Hepatocyte (in vitro differentiated cells): ENCODE measurements around the gene BACH2.

Experiments
- CTCF ChIP-seq: fragments of 200-600 bp; sonication (generic); IDR thresholded peaks from 2 replicates; pipeline ENCODE4 v1.5.1; 2016; ENCODE audit warnings: antibody characterized with exemption, mild to moderate bottlenecking; ENCODE audit not compliant: poor library complexity
- EZH2 ChIP-seq: fragments of 200-600 bp; sonication (generic); IDR thresholded peaks from 2 replicates; pipeline ENCODE4 v1.6.1; 2016; ENCODE audit warnings: antibody characterized with exemption, mild to moderate bottlenecking, borderline replicate concordance
- EZH2phosphoT487 ChIP-seq: fragments of 200-600 bp; sonication (generic); IDR thresholded peaks from one replicate; pipeline ENCODE4 v1.6.1; 2018; ENCODE audit warnings: antibody characterized with exemption, mild to moderate bottlenecking, low read depth, moderate library complexity; ENCODE audit not compliant: unreplicated experiment, severe bottlenecking

DNA sequence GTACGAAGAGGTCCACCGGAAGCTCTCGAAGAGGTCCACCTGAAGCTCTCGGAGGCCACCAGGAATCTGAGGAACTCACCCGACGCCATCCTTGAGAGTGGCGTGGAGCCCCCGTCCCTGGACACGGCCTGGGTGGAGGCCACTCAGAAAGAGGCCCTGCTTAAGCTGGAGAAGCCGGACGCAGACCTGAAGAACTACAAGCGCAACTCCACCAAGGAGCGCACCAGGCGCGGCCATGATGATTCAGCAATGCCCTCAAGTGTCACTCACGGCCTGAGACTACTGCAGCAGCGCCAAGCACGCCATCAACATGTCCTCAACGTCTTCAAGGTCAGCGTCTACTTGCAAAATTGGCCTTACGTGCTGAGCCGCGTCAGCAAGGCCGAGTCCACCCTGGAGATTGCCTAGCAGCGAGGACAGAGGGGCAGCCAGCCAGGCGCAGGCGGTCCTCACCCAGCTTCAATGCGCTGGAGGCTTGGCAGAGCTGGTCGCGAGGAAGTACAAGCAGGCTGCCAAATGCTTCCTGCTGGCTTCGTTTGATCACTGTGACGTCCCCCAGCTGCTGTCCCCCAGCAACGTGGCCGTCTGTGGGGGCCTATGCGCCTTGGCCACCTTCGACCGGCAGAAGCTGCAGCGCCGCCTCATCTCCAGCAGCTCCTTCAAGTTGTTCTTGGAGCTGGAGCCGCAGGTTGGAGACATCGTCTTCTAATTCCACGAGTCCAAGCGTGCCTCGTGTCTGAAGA lies 410.1 kb downstream of the BACH2 start:
- TF ChIP-seq CTCF (no peak), EZH2phosphoT487 (no peak), EZH2 (no peak)
